HepG2 (cell line): ENCODE results near the gene VENTX. TPM values are rescaled to one million over a fixed set of nuclear protein-coding genes. Genes with fewer than 3 reads are reported as not detected.

ENCODE experiments used
- ATAC-seq: fragments of 200-7000 bp; cut with Tn5 transposase; 3 replicates; pipeline ENCODE4 v1.9.1; 2020; ENCODE audit warnings: mild to moderate bottlenecking, moderate library complexity
- BruUV-seq: library from RNA; stranded (reverse); fragments of 400-500 nt; replicated peaks from 2 replicates; lab custom pipeline; 2021; lab: Mats Ljungman, UMichigan
- CTCF ChIA-PET: fragments of 300-600 bp; formaldehyde crosslinking; extraction: SDS; loops from one replicate; lab custom pipeline; 2021; ENCODE audit warnings: low total read pairs, inconsistent platforms, low intra/inter-chr PET ratio; lab: Yijun Ruan, JAX
- POLR2A ChIA-PET: fragments of 350-600 bp; sonication (Branson Sonifier 250); formaldehyde crosslinking; loops from one replicate; lab custom pipeline; 2020; ENCODE audit warnings: antibody characterized with exemption, inconsistent platforms; lab: Yijun Ruan, JAX
- DNase-seq: peaks from one replicate; pipeline ENCODE4 v3.0.0-alpha.2; 2015; ENCODE audit warnings: low spot score
- FAIRE-seq: peaks from 3 replicates; lab custom pipeline; 2011; peaks lifted over from hg19 to GRCh38; lab: Jason Lieb, UNC
- H2AFZ ChIP-seq: one replicate; pipeline ENCODE4 v1.6.1; 2011; ENCODE audit warnings: low read length, inconsistent platforms
- H3K27ac ChIP-seq: fragments of 300-600 bp; 3 replicates; pipeline ENCODE4 v1.8.0; 2011; ENCODE audit warnings: mixed run types, mild to moderate bottlenecking, mixed read lengths, low read length, inconsistent platforms; ENCODE audit not compliant: insufficient read depth; ENCODE audit errors: extremely low read length
- H3K27me3 ChIP-seq, 2 experiments: fragments of 200-600 bp in 1 of 2; 2 replicates in 1 of 2; 3 replicates in 1 of 2; pipeline versions ENCODE4 v1.6.0 to v1.8.0; 2011; ENCODE audit warnings: low read length in 2 of 2, mild to moderate bottlenecking in 2 of 2, moderate library complexity in 2 of 2, inconsistent platforms in 1 of 2; ENCODE audit not compliant: insufficient read depth in 2 of 2, control insufficient read depth in 1 of 2
- H3K36me3 ChIP-seq, 2 experiments: fragments of 200-600 bp in 1 of 2; replicated peaks in 1 of 2; 2 replicates in 1 of 2; 3 replicates in 1 of 2; pipeline versions ENCODE4 v1.5.1 to v1.8.0; 2011; ENCODE audit warnings: low read length in 2 of 2, inconsistent platforms in 1 of 2; ENCODE audit not compliant: insufficient read depth in 2 of 2, control insufficient read depth in 1 of 2
- H3K4me1 ChIP-seq: 2 replicates; pipeline ENCODE4 v1.5.1; 2012; ENCODE audit warnings: low read length, inconsistent platforms; ENCODE audit not compliant: insufficient read depth
- H3K4me2 ChIP-seq: 2 replicates; pipeline ENCODE4 v1.6.0; 2011; ENCODE audit warnings: low read depth, low read length, inconsistent platforms
- H3K4me3 ChIP-seq, 3 experiments: fragments of 200-600 bp in 1 of 3; sonication (generic), shearing (Covaris generic) in 1 of 3; replicated peaks in 1 of 3; 2 replicates each; pipeline ENCODE4 v1.5.1; 2011 to 2016; ENCODE audit warnings: low read length in 3 of 3, inconsistent platforms in 2 of 3, low read depth in 2 of 3, mild to moderate bottlenecking in 2 of 3, control low read depth in 1 of 3, mixed read lengths in 1 of 3; ENCODE audit not compliant: insufficient read depth in 1 of 3
- H3K79me2 ChIP-seq: one replicate; pipeline ENCODE4 v1.6.1; 2011; ENCODE audit warnings: low read length, inconsistent platforms; ENCODE audit not compliant: insufficient read depth
- H3K9ac ChIP-seq: 2 replicates; pipeline ENCODE4 v1.6.0; 2011; ENCODE audit warnings: mild to moderate bottlenecking, low read depth, low read length, inconsistent platforms; ENCODE audit not compliant: insufficient read depth
- H3K9me3 ChIP-seq: 2 replicates; pipeline ENCODE4 v1.5.1; 2012; ENCODE audit warnings: mild to moderate bottlenecking, low read length
- H4K20me1 ChIP-seq: 2 replicates; pipeline ENCODE4 v1.6.0; 2011; ENCODE audit warnings: inconsistent platforms, mild to moderate bottlenecking, low read length, moderate library complexity; ENCODE audit not compliant: insufficient read depth
- ATF7 ChIP-seq, 2 experiments: fragments of 450-650 bp in 1 of 2; sonication (generic) in 1 of 2; formaldehyde crosslinking in 1 of 2; IDR thresholded peaks; 2 replicates each; pipeline versions ENCODE4 v1.4.0 to v1.6.1; 2016 to 2020; ENCODE audit warnings: antibody characterized with exemption in 1 of 2, mild to moderate bottlenecking in 1 of 2, missing genetic modification reagents in 1 of 2
- BHLHE40 ChIP-seq: IDR thresholded peaks from 2 replicates; pipeline ENCODE4 v1.6.1; 2011; ENCODE audit warnings: low read length, improper control_type of control experiment
- CEBPB ChIP-seq: IDR thresholded peaks from 2 replicates; pipeline ENCODE4 v1.6.1; 2011; ENCODE audit warnings: low read depth, low read length, improper control_type of control experiment, borderline replicate concordance
- CREB1 ChIP-seq, 2 experiments: fragments of 450-650 bp in 1 of 2; IDR thresholded peaks; 2 replicates each; pipeline ENCODE4 v1.6.1; 2016 to 2017; ENCODE audit warnings: control low read depth in 1 of 2, mild to moderate bottlenecking in 1 of 2, missing compliant biosample characterization in 1 of 2, missing genetic modification characterization in 1 of 2
- CREM ChIP-seq, 2 experiments: sonication (generic) in 1 of 2; formaldehyde crosslinking in 1 of 2; IDR thresholded peaks; 2 replicates each; pipeline versions ENCODE4 v1.4.0 to v1.6.1; 2016 to 2020; ENCODE audit warnings: antibody characterized with exemption in 1 of 2, mild to moderate bottlenecking in 1 of 2, missing genetic modification reagents in 1 of 2
- FOSL2 ChIP-seq: sonication (generic); formaldehyde crosslinking; IDR thresholded peaks from 2 replicates; pipeline ENCODE4 v1.4.0; 2020; ENCODE audit warnings: missing genetic modification reagents
- GABPA ChIP-seq, 2 experiments: IDR thresholded peaks; 2 replicates each; pipeline ENCODE4 v1.6.1; 2011 to 2016; ENCODE audit warnings: low read depth in 2 of 2, low read length in 1 of 2, missing biosample characterization in 1 of 2, missing genetic modification characterization in 1 of 2
- KDM5B ChIP-seq: sonication (generic); formaldehyde crosslinking; IDR thresholded peaks from 2 replicates; pipeline ENCODE4 v1.4.0; 2020; ENCODE audit warnings: missing genetic modification reagents, mild to moderate bottlenecking, borderline replicate concordance
- MXI1 ChIP-seq: IDR thresholded peaks from 3 replicates; pipeline ENCODE4 v1.6.1; 2012; ENCODE audit warnings: low read depth, low read length, inconsistent platforms, borderline replicate concordance
- SAP130 ChIP-seq: IDR thresholded peaks from 2 replicates; pipeline ENCODE4 v1.6.1; 2016; ENCODE audit warnings: low read depth
- ZBTB21 ChIP-seq: sonication (generic); formaldehyde crosslinking; IDR thresholded peaks from 2 replicates; pipeline ENCODE4 v1.4.0; 2020; ENCODE audit warnings: missing genetic modification reagents
- ZBTB26 ChIP-seq: IDR thresholded peaks from 2 replicates; pipeline ENCODE4 v1.6.1; 2016; ENCODE audit warnings: missing compliant biosample characterization, missing genetic modification reagents, borderline replicate concordance
- ZFP36L1 ChIP-seq: sonication (generic); formaldehyde crosslinking; IDR thresholded peaks from 2 replicates; pipeline ENCODE4 v1.8.0; 2022; ENCODE audit warnings: mild to moderate bottlenecking, missing genetic modification reagents, moderate library complexity
- ZNF34 ChIP-seq: sonication (generic); formaldehyde crosslinking; IDR thresholded peaks from 2 replicates; pipeline ENCODE4 v1.4.0; 2020; ENCODE audit warnings: mild to moderate bottlenecking, missing genetic modification reagents, borderline replicate concordance
- WGBS: methylation state at CpG from one replicate; pipeline ENCODE4 v1.1.6; 2017; ENCODE audit warnings: low lambda C conversion rate; 5-methylcytosine and 5-hydroxymethylcytosine counted together
- in situ Hi-C: cut with HindIII; loops from 2 replicates; pipeline ENCODE4 v1.10.0; 2017; ENCODE audit warnings: low pct_unique_long_range_greater_than_20kb; ENCODE audit not compliant: extremely low pct_ligation_motif_present
- intact Hi-C: fragments of 100-400 bp; cut with micrococcal nuclease; formaldehyde crosslinking; loops from one replicate; pipeline ENCODE4 v1.10.0; 2022; ENCODE audit not compliant: unreplicated experiment
- polyA plus RNA-seq, 8 experiments: library from polyadenylated mRNA; depleted of rRNA in 3 of 8; stranded (reverse) in 7 of 8; unstranded in 1 of 8; fragments of >200 nt; fragmentation: Illumina TruSeq in 4 of 8; extraction: Trizol in 4 of 8; gene quantifications; 2 replicates each; pipeline versions ENCODE4 v1.2.1 to v1.2.3, GENCODE V29; 2011 to 2016; ENCODE audit warnings: low read depth in 4 of 8, missing spikeins in 1 of 8, mixed read lengths in 1 of 8; ENCODE audit not compliant: insufficient read depth in 1 of 8
- total RNA-seq, 5 experiments: library from RNA; depleted of rRNA; stranded (reverse); fragments of >200 nt; fragmentation: Illumina TruSeq; extraction: Trizol; gene quantifications; 2 replicates each; pipeline ENCODE4 v1.2.3, GENCODE V29; 2016; ENCODE audit warnings: low read depth in 1 of 5
- TF ChIP-seq, protein P1 (sequence below): sonication (generic); formaldehyde crosslinking; IDR thresholded peaks from 2 replicates; pipeline ENCODE4 v1.5.0; 2020; ENCODE audit warnings: missing genetic modification reagents

VENTX gene
- total and polyA plus RNA-seq, 2 of the 13 experiments (the other 11 are each of a cell fraction or from before 2014, with no cell fraction given): not detected

DNA sequence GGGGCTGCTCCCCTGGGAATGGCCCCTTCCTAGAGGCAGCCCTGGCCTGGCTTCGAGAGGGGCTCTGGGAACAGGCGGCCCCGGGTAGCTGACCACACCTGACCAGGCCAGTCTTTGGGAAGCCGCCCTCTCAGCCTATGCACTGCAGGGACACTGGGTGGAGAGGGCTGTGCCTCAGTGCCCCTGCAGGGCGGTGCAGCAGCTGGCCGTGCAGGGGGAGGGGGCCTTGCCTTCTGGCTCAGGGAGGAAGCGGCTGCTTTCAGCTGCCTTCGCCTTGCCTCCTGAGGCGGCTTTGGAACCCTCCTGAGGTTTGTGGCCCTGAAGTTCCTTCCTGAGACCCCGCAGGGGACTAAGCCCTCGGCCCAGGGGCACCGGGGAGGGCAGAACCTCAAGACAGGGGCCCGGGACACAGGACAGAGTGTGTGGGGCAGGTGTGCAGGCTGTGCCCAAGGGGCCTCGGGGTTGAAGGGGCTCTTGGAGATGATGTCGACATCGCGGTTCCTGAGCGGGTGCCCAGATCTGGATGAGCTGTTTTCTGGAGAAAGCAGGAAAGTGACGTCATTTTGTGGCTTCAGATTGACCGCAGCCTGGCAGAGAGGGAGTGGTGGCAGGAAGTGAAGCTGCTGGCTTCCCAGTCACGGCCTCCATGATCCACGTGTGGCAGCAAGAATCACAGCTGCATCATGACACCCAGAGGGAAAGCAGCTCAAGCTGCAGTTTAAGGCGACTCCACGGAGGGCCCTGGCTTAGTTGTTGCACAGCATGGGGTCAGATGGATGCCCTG is 21.4 kb downstream of the VENTX start:
- WGBS: 31% methylated on average over 13 of the region's 24 CpGs
- Histone ChIP-seq H3K27me3 (peaks cover 16 to 59% of the 10 kb centered on the region in 2 experiments), H3K4me2 (peak overlapping the region; percentile 72; the same call in 1 of the 2 replicates), H3K36me3 (no peaks in the 10 kb centered on the region), H3K9me3 (no peaks in the 10 kb centered on the region), H3K4me1 (peaks cover 35% of the 10 kb centered on the region), H3K9ac (no peak overlapping the region), H4K20me1 (no peaks in the 10 kb centered on the region), H3K79me2 (no peaks in the 10 kb centered on the region), H3K27ac (no peak overlapping the region), H3K4me3 (peak overlapping the region in 1 of 3 experiments; percentile 63; a peak in 1 of 6 replicates), H2AFZ (no peak overlapping the region)
- intact Hi-C loops (no loop called here), in situ Hi-C loops (no loop called here)
- ChIA-PET POLR2A (no interaction called here), CTCF (no interaction called here)
- peak; percentile 59; the same call in 1 of the 2 replicates for TF ChIP-seq ZBTB21 (CRISPR knock-in tag)
- TF ChIP-seq CREM (IDR thresholded peaks at IDR 0.05): 0 out of 2 replicates have a peak, but pooled peaks have one; percentile 18
- TF ChIP-seq CREM (CRISPR knock-in tag; IDR thresholded peaks at IDR 0.05): no peak
- peak; percentile 97 for TF ChIP-seq ZBTB26 (CRISPR knock-in tag)
- no peak for TF ChIP-seq ZNF34 (CRISPR knock-in tag)
- 0 out of 2 replicates have a peak, but pooled peaks have one; percentile 19 for TF ChIP-seq BHLHE40
- TF ChIP-seq GABPA (IDR thresholded peaks at IDR 0.05; ENCODE audit: low read depth, low read length): no peak
- peak; percentile 21; the same call in 1 of the 2 replicates for TF ChIP-seq GABPA (CRISPR knock-in tag; IDR thresholded peaks at IDR 0.05; ENCODE audit: low read depth)
- TF ChIP-seq ZFP36L1 (CRISPR knock-in tag): no peak
- peak; percentile 37; the same call in 1 of the 2 replicates for TF ChIP-seq FOSL2 (CRISPR knock-in tag)
- peak; percentile 22; the same call in 1 of the 2 replicates for TF ChIP-seq CEBPB
- peak; percentile 97 for TF ChIP-seq CREB1 (IDR thresholded peaks at IDR 0.05)
- no peak for TF ChIP-seq CREB1 (CRISPR knock-in tag; IDR thresholded peaks at IDR 0.05)
- peak; percentile 99 for TF ChIP-seq ATF7 (IDR thresholded peaks at IDR 0.05)
- TF ChIP-seq ATF7 (CRISPR knock-in tag; IDR thresholded peaks at IDR 0.05): no peak
- 0 out of 2 replicates have a peak, but pooled peaks have one; percentile 17 for TF ChIP-seq SAP130
- TF ChIP-seq, protein P1, sequence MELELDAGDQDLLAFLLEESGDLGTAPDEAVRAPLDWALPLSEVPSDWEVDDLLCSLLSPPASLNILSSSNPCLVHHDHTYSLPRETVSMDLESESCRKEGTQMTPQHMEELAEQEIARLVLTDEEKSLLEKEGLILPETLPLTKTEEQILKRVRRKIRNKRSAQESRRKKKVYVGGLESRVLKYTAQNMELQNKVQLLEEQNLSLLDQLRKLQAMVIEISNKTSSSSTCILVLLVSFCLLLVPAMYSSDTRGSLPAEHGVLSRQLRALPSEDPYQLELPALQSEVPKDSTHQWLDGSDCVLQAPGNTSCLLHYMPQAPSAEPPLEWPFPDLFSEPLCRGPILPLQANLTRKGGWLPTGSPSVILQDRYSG (CRISPR knock-in tag): no peak
- TF ChIP-seq MXI1: peak; percentile 27; the same call in 1 of the 3 replicates
- no peak for TF ChIP-seq KDM5B (CRISPR knock-in tag)
- ATAC-seq: peak; percentile 4; the same call in 2 of the 3 replicates
- no TSS peak for BruUV-seq
- no peak for FAIRE-seq
- DNase-seq: peak; percentile 30
